Lung (tissue), 12 donors: ENCODE measurements around the gene IGFALS. TPM values are rescaled to one million over a fixed set of nuclear protein-coding genes. Genes with fewer than 3 reads are reported as not detected.
A peak's percentile ranks its signal among the peaks of the same experiment; 100 is the strongest.

ENCODE experiments used
- ATAC-seq: fragments of 200-7000 bp; cut with Tn5 transposase; one replicate; pipeline ENCODE4 v1.9.1; 2020; ENCODE audit warnings: moderate number of reproducible peaks; ENCODE audit not compliant: insufficient read depth, low FRiP score
- DNase-seq, 3 donors: peaks; one replicate each; pipeline ENCODE4 v3.0.0-alpha.2; 2013 to 2017
- H3K27ac ChIP-seq, 2 donors: one replicate each; pipeline ENCODE4 v1.5.1; 2013; ENCODE audit warnings: mild to moderate bottlenecking in 2 of 2, moderate library complexity in 2 of 2, control low read depth in 1 of 2, inconsistent platforms in 1 of 2, low read depth in 1 of 2, low read length in 1 of 2
- H3K27me3 ChIP-seq, 3 donors: one replicate each; pipeline ENCODE4 v1.5.1; 2013; ENCODE audit warnings: low read length in 2 of 3; ENCODE audit not compliant: control insufficient read depth in 3 of 3, insufficient read depth in 3 of 3
- H3K36me3 ChIP-seq, 4 donors: one replicate each; pipeline ENCODE4 v1.5.1; 2013; ENCODE audit warnings: low read length in 4 of 4, mild to moderate bottlenecking in 1 of 4, moderate library complexity in 1 of 4; ENCODE audit not compliant: control insufficient read depth in 4 of 4, insufficient read depth in 4 of 4
- H3K4me1 ChIP-seq, 5 donors: one replicate each; pipeline ENCODE4 v1.5.1; 2013; ENCODE audit warnings: low read length in 5 of 5, mild to moderate bottlenecking in 2 of 5, moderate library complexity in 1 of 5; ENCODE audit not compliant: control insufficient read depth in 5 of 5, insufficient read depth in 5 of 5
- H3K4me3 ChIP-seq: one replicate; pipeline ENCODE4 v1.5.1; 2013; ENCODE audit warnings: mild to moderate bottlenecking, control low read depth, moderate library complexity
- H3K9ac ChIP-seq, 2 donors: one replicate each; pipeline ENCODE4 v1.5.1; 2013; ENCODE audit warnings: low read length in 2 of 2, control low read depth in 1 of 2; ENCODE audit not compliant: insufficient read depth in 1 of 2
- H3K9me3 ChIP-seq, 4 donors: one replicate each; pipeline ENCODE4 v1.5.1; 2013; ENCODE audit warnings: low read length in 3 of 4, mild to moderate bottlenecking in 1 of 4, moderate library complexity in 1 of 4; ENCODE audit not compliant: control insufficient read depth in 4 of 4, insufficient read depth in 3 of 4
- CTCF ChIP-seq: IDR thresholded peaks from 2 replicates; pipeline ENCODE4 v1.5.1; 2012; ENCODE audit warnings: mild to moderate bottlenecking; ENCODE audit errors: control extremely low read depth, extremely low read depth
- WGBS, 2 donors: extraction: QIAGEN DNeasy Blood & Tissue Kit; methylation state at CpG; one replicate each; pipeline ENCODE4 v1.1.7; 2013; 5-methylcytosine and 5-hydroxymethylcytosine counted together
- polyA plus RNA-seq, 2 donors: library from polyadenylated mRNA; stranded (reverse); fragments of 200-250 nt; gene quantifications; one replicate each; pipeline ENCODE4 v1.2.1, GENCODE V29; 2013
- total RNA-seq, 2 donors: library from RNA; depleted of rRNA in 1 of 2; stranded (reverse); fragments of >200 nt in 1 of 2; gene quantifications; one replicate each; pipeline ENCODE4 v1.2.1, GENCODE V29; 2014 to 2021
- donor health status: control.
- donor health status: control.
- donor health status: Bipolar disorder and iron deficiency.
- donor health status: healthy.
- donor health status: DM: yes; HTN: yes; CAD: no.

Gene IGFALS
- total and polyA plus RNA-seq, 4 donors, result 1.2 to 4.4 (median 1.5) TPM

GRCh38 chr16:1770328-1771187, 22.9 kb downstream of the IGFALS start:
- Histone ChIP-seq H3K9me3 (no peaks in the 10 kb centered on the region), H3K36me3 (peaks cover 6 to 40% (median 9%) of the 10 kb centered on the region in 4 donors), H3K4me3 (peak overlapping the region; percentile 72), H3K9ac (no peak overlapping the region), H3K27ac (peak overlapping the region; percentile 17 to 68), H3K27me3 (no peaks in the 10 kb centered on the region), H3K4me1 (peaks cover 0 to 28% (median 0%) of the 10 kb centered on the region in 5 donors)
- DNase-seq, result peak in 1 of 3 donors; percentile 35
- ATAC-seq, result no peak
- no peak for TF ChIP-seq CTCF
- 11 to 22% methylated on average over 73 to 81 of the region's 81 CpGs for WGBS, 2 donors

- 83 to 89% methylated on average over 25 to 27 of the region's 27 CpGs for WGBS, 2 donors
- Histone ChIP-seq H3K9me3 (no peaks in the 10 kb centered on the region), H3K4me3 (no peak overlapping the region), H3K9ac (no peak overlapping the region), H3K36me3 (peaks cover 6 to 47% (median 16%) of the 10 kb centered on the region in 4 donors), H3K27me3 (no peaks in the 10 kb centered on the region), H3K27ac (peak overlapping the region in 1 of 2 donors; percentile 5), H3K4me1 (peaks cover 0 to 27% (median 0%) of the 10 kb centered on the region in 5 donors)
- no peak for DNase-seq
- no peak for TF ChIP-seq CTCF
- no peak for ATAC-seq
These were observed 23.9 kb downstream of the IGFALS start for GRCh38 chr16:1769402-1770300.

- Histone ChIP-seq H3K4me1 (peaks cover 0 to 19% (median 0%) of the 10 kb centered on the region in 5 donors), H3K36me3 (peaks cover 6 to 55% (median 19%) of the 10 kb centered on the region in 4 donors), H3K27me3 (no peaks in the 10 kb centered on the region), H3K9ac (no peak overlapping the region), H3K4me3 (no peak overlapping the region), H3K27ac (no peak overlapping the region), H3K9me3 (no peaks in the 10 kb centered on the region)
- DNase-seq, result no peak
- WGBS, 2 donors, result 84 to 86% methylated on average over 23 to 26 of the region's 26 CpGs
- no peak for TF ChIP-seq CTCF
- no peak for ATAC-seq
These were observed 24.6 kb downstream of the IGFALS start for GRCh38 chr16:1768767-1769401.
